ENCODE data around the gene SEMA5A. TPM values are rescaled to one million over a fixed set of nuclear protein-coding genes. Genes with fewer than 3 reads are reported as not detected.

Gene SEMA5A
- total RNA-seq, 1 donor, result 42.3 TPM

GRCh38 chr5:9282211-9282610 lies 263.7 kb downstream of the SEMA5A start:
- peaks cover 21% of the 10 kb centered on the region for H3K4me1 ChIP-seq (ENCODE audit: insufficient read depth, low read length)
- no peaks in the 10 kb centered on the region for H3K27me3 ChIP-seq (ENCODE audit: insufficient read depth, low read length)
- H3K79me2 ChIP-seq (ENCODE audit: insufficient read depth, low read length), result peaks cover 2% of the 10 kb centered on the region
- H3K9me3 ChIP-seq (ENCODE audit: low read depth, low read length), result no peaks in the 10 kb centered on the region
- no peak for TF ChIP-seq CTCF (IDR thresholded peaks at IDR 0.05; ENCODE audit: extremely low read depth, low read depth, low read length)
- H3K4me3 ChIP-seq (ENCODE audit: insufficient read depth, low read length), result no peak overlapping the region
- DNase-seq (ENCODE audit: insufficient read length, low spot score, missing footprints), result peak; percentile 69
- H3K27ac ChIP-seq (ENCODE audit: low read depth, low read length), result peak overlapping the region; percentile 29
- no peaks in the 10 kb centered on the region for H3K36me3 ChIP-seq (ENCODE audit: insufficient read depth, low read length)
- H4K20me1 ChIP-seq (ENCODE audit: insufficient read depth, low read length), result no peaks in the 10 kb centered on the region
- H3K4me2 ChIP-seq (ENCODE audit: insufficient read depth, low read length), result peak overlapping the region; percentile 38
- no peak overlapping the region for H2AFZ ChIP-seq (ENCODE audit: low read length)

GRCh38 chr5:9279774-9280173 lies 266.1 kb downstream of the SEMA5A start:
- H3K4me2 ChIP-seq (ENCODE audit: insufficient read depth, low read length), result no peak overlapping the region
- H3K9me3 ChIP-seq (ENCODE audit: low read depth, low read length), result no peaks in the 10 kb centered on the region
- TF ChIP-seq CTCF (IDR thresholded peaks at IDR 0.05; ENCODE audit: extremely low read depth, low read depth, low read length), result no peak
- H3K27me3 ChIP-seq (ENCODE audit: insufficient read depth, low read length), result no peaks in the 10 kb centered on the region
- no peak for DNase-seq (ENCODE audit: insufficient read length, low spot score, missing footprints)
- peaks cover 2% of the 10 kb centered on the region for H3K79me2 ChIP-seq (ENCODE audit: insufficient read depth, low read length)
- H3K4me3 ChIP-seq (ENCODE audit: insufficient read depth, low read length), result no peak overlapping the region
- no peaks in the 10 kb centered on the region for H3K36me3 ChIP-seq (ENCODE audit: insufficient read depth, low read length)
- no peak overlapping the region for H3K27ac ChIP-seq (ENCODE audit: low read depth, low read length)
- peaks cover 17% of the 10 kb centered on the region for H3K4me1 ChIP-seq (ENCODE audit: insufficient read depth, low read length)
- no peak overlapping the region for H2AFZ ChIP-seq (ENCODE audit: low read length)
- no peaks in the 10 kb centered on the region for H4K20me1 ChIP-seq (ENCODE audit: insufficient read depth, low read length)

GRCh38 chr5:9278921-9279603 lies 266.8 kb downstream of the SEMA5A start:
- Histone ChIP-seq H3K27me3 (ENCODE audit: insufficient read depth, low read length) (no peaks in the 10 kb centered on the region), H3K4me3 (ENCODE audit: insufficient read depth, low read length) (no peak overlapping the region), H3K79me2 (ENCODE audit: insufficient read depth, low read length) (peaks cover 2% of the 10 kb centered on the region), H3K9me3 (ENCODE audit: low read depth, low read length) (no peaks in the 10 kb centered on the region), H3K36me3 (ENCODE audit: insufficient read depth, low read length) (no peaks in the 10 kb centered on the region), H2AFZ (ENCODE audit: low read length) (no peak overlapping the region), H3K4me1 (ENCODE audit: insufficient read depth, low read length) (peaks cover 12% of the 10 kb centered on the region), H3K4me2 (ENCODE audit: insufficient read depth, low read length) (no peak overlapping the region), H4K20me1 (ENCODE audit: insufficient read depth, low read length) (no peaks in the 10 kb centered on the region), H3K27ac (ENCODE audit: low read depth, low read length) (no peak overlapping the region)
- no peak for DNase-seq (ENCODE audit: insufficient read length, low spot score, missing footprints)
- no peak for TF ChIP-seq CTCF (IDR thresholded peaks at IDR 0.05; ENCODE audit: extremely low read depth, low read depth, low read length)

- no peaks in the 10 kb centered on the region for H4K20me1 ChIP-seq (ENCODE audit: insufficient read depth, low read length)
- no peak overlapping the region for H3K4me2 ChIP-seq (ENCODE audit: insufficient read depth, low read length)
- no peak overlapping the region for H2AFZ ChIP-seq (ENCODE audit: low read length)
- H3K9me3 ChIP-seq (ENCODE audit: low read depth, low read length), result no peaks in the 10 kb centered on the region
- no peaks in the 10 kb centered on the region for H3K36me3 ChIP-seq (ENCODE audit: insufficient read depth, low read length)
- TF ChIP-seq CTCF (IDR thresholded peaks at IDR 0.05; ENCODE audit: extremely low read depth, low read depth, low read length), result no peak
- no peak overlapping the region for H3K4me3 ChIP-seq (ENCODE audit: insufficient read depth, low read length)
- H3K4me1 ChIP-seq (ENCODE audit: insufficient read depth, low read length), result peaks cover 18% of the 10 kb centered on the region
- DNase-seq (ENCODE audit: insufficient read length, low spot score, missing footprints), result no peak
- no peak overlapping the region for H3K27ac ChIP-seq (ENCODE audit: low read depth, low read length)
- H3K27me3 ChIP-seq (ENCODE audit: insufficient read depth, low read length), result no peaks in the 10 kb centered on the region
- no peaks in the 10 kb centered on the region for H3K79me2 ChIP-seq (ENCODE audit: insufficient read depth, low read length)
These were observed 276.9 kb downstream of the SEMA5A start for GRCh38 chr5:9269014-9269413.

Data from osteoblast (primary cell).